Measurements from ENCODE around the gene FBXL17. TPM values are rescaled to one million over a fixed set of nuclear protein-coding genes. Genes with fewer than 3 reads are reported as not detected.

Gene FBXL17
- total RNA-seq, 1 experiment from 2014 or later = 5.3 TPM

DNA sequence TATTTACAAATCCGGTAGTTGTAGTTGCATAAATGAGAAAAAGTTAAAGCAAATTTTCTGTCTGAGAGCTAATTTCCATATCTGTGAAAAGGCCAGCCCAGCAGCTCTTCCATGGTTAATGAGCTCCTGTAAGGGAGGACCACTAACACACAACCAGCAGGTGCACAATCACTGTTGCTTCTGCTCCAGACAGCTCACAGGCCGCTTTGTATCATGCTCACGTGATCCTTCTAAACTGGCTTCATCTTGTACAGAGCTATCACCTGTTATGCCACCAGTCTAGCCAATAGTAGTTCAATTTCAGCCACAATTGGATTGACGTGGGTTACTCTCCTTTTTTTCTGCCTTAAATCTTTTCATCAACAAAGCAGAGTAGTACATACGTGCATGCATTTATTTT is 38.3 kb upstream of the FBXL17 start:
- Histone ChIP-seq H3T11ph (ENCODE audit: low read length) (no peak overlapping the region), H3K4me1 (ENCODE audit: insufficient read depth, low read length) (no peaks in the 10 kb centered on the region), H3K18ac (ENCODE audit: insufficient read length, low read depth, low read length) (no peak overlapping the region), H3K4ac (ENCODE audit: low read depth, low read length) (no peak overlapping the region), H3K79me1 (ENCODE audit: insufficient read depth, low read depth, low read length, poor library complexity, severe bottlenecking) (no peaks in the 10 kb centered on the region), H2AK5ac (ENCODE audit: insufficient read length, low read length) (no peak overlapping the region), H3K27ac (ENCODE audit: insufficient read length, low read depth, low read length) (no peak overlapping the region), H3K9me3 (ENCODE audit: control insufficient read depth, low read depth, low read length) (no peaks in the 10 kb centered on the region), H3K14ac (ENCODE audit: insufficient read depth, low read length) (no peak overlapping the region), H3K27me3 (ENCODE audit: insufficient read depth, low read length) (no peaks in the 10 kb centered on the region), H2AFZ (ENCODE audit: low read length) (no peak overlapping the region), H2BK120ac (ENCODE audit: low read depth, low read length, poor library complexity, severe bottlenecking) (no peak overlapping the region), H3K79me2 (ENCODE audit: insufficient read depth, low read length) (no peaks in the 10 kb centered on the region), H3K23ac (ENCODE audit: insufficient read length, low read depth, low read length) (no peak overlapping the region), H4K8ac (replicated peaks; ENCODE audit: insufficient read length, low read depth, low read length) (no peak overlapping the region), H2BK12ac (ENCODE audit: insufficient read length, low read depth, low read length) (no peak overlapping the region), H3K9ac (ENCODE audit: extremely low read depth, insufficient read length, low read length) (no peak overlapping the region), H3K56ac (ENCODE audit: insufficient read length, low read depth, low read length) (no peak overlapping the region), H4K20me1 (ENCODE audit: control insufficient read depth, insufficient read depth, insufficient read length) (no peaks in the 10 kb centered on the region), H4K91ac (ENCODE audit: insufficient read length, low read depth, low read length) (no peak overlapping the region), H4K5ac (ENCODE audit: insufficient read length, low read depth, low read length) (no peak overlapping the region), H2BK20ac (ENCODE audit: low read depth, low read length, poor library complexity, severe bottlenecking) (no peak overlapping the region), H3K4me2 (ENCODE audit: insufficient read depth, insufficient read length, low read length) (no peak overlapping the region), H3K23me2 (ENCODE audit: insufficient read length, low read depth, low read length, poor library complexity, severe bottlenecking) (no peaks in the 10 kb centered on the region), H2BK15ac (ENCODE audit: low read depth, low read length) (no peak overlapping the region), H2BK5ac (ENCODE audit: insufficient read length, low read length) (no peak overlapping the region)
- WGBS (ENCODE audit: extremely low coverage, insufficient read length, low lambda C conversion rate) = no CpG with 5 or more reads among the region's 5 CpGs
- no peak for DNase-seq
- TF ChIP-seq, protein P1, sequence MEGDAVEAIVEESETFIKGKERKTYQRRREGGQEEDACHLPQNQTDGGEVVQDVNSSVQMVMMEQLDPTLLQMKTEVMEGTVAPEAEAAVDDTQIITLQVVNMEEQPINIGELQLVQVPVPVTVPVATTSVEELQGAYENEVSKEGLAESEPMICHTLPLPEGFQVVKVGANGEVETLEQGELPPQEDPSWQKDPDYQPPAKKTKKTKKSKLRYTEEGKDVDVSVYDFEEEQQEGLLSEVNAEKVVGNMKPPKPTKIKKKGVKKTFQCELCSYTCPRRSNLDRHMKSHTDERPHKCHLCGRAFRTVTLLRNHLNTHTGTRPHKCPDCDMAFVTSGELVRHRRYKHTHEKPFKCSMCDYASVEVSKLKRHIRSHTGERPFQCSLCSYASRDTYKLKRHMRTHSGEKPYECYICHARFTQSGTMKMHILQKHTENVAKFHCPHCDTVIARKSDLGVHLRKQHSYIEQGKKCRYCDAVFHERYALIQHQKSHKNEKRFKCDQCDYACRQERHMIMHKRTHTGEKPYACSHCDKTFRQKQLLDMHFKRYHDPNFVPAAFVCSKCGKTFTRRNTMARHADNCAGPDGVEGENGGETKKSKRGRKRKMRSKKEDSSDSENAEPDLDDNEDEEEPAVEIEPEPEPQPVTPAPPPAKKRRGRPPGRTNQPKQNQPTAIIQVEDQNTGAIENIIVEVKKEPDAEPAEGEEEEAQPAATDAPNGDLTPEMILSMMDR (conservative IDR thresholded peaks at IDR 0.05) = no peak
- Mint-ChIP-seq H3K4me1 (peaks cover 0 to 3% of the 10 kb centered on the region in 2 experiments; a peak in 2 of 4 replicates), H3K27me3 (ENCODE audit: low read depth) (no peaks in the 10 kb centered on the region), H3K27ac (no peak overlapping the region), H3K4me3 (no peak overlapping the region), H3K36me3 (ENCODE audit: insufficient read depth in 1 of 3, low read depth in 3 of 3) (peaks cover 3 to 20% (median 5%) of the 10 kb centered on the region in 3 experiments; a peak in 5 of 7 replicates), H3K9me3 (peaks cover 13 to 22% of the 10 kb centered on the region in 2 experiments)
